Endothelial cell of umbilical vein (primary cell): ENCODE data around the gene THSD4. TPM values are rescaled to one million over a fixed set of nuclear protein-coding genes. Genes with fewer than 3 reads are reported as not detected.
A peak's percentile ranks its signal among the peaks of the same experiment; 100 is the strongest.

Experiments
- BruUV-seq: library from RNA; stranded (reverse); fragments of 400-500 nt; replicated peaks from 2 replicates; lab custom pipeline; 2021; lab: Mats Ljungman, UMichigan
- CTCF ChIA-PET: fragments of 300-600, 350-600 bp; sonication (Branson Sonifier 250); formaldehyde crosslinking; loops from one replicate; lab custom pipeline; 2021; ENCODE audit warnings: antibody characterized with exemption, inconsistent platforms; lab: Charles Lee
- POLR2A ChIA-PET: fragments of 300-600, 350-600 bp; sonication (Branson Sonifier 250); formaldehyde crosslinking; loops from one replicate; lab custom pipeline; 2021; ENCODE audit warnings: antibody characterized with exemption, inconsistent platforms; lab: Charles Lee
- DNase-seq: peaks from one replicate; pipeline ENCODE4 v3.0.0-alpha.2; 2011; ENCODE audit warnings: low read depth, low spot score
- FAIRE-seq: peaks from 2 replicates; lab custom pipeline; 2011; peaks lifted over from hg19 to GRCh38; lab: Jason Lieb, UNC
- H2AFZ ChIP-seq: 2 replicates; pipeline ENCODE4 v1.6.0; 2012; ENCODE audit warnings: low read depth, low read length, control low read depth, inconsistent platforms
- H3K27ac ChIP-seq: 2 replicates; pipeline ENCODE4 v1.5.1; 2011; ENCODE audit warnings: low read depth, mild to moderate bottlenecking, control low read depth, low read length, moderate library complexity; ENCODE audit not compliant: insufficient read depth
- H3K27me3 ChIP-seq, 2 experiments: 2 replicates each; pipeline versions ENCODE4 v1.6.0 to v1.6.1; 2011; ENCODE audit warnings: low read length in 2 of 2, mixed read lengths in 1 of 2; ENCODE audit not compliant: control insufficient read depth in 2 of 2, insufficient read depth in 2 of 2
- H3K36me3 ChIP-seq, 2 experiments: 2 replicates in 1 of 2; 3 replicates in 1 of 2; pipeline ENCODE4 v1.5.1; 2011; ENCODE audit warnings: low read length in 2 of 2, mild to moderate bottlenecking in 1 of 2, moderate library complexity in 1 of 2; ENCODE audit not compliant: control insufficient read depth in 2 of 2, insufficient read depth in 2 of 2; ENCODE audit errors: extremely low read depth in 1 of 2
- H3K4me1 ChIP-seq: 3 replicates; pipeline ENCODE4 v1.5.1; 2011; ENCODE audit warnings: mild to moderate bottlenecking, low read length; ENCODE audit not compliant: control insufficient read depth, insufficient read depth; ENCODE audit errors: extremely low read depth
- H3K4me2 ChIP-seq: 2 replicates; pipeline ENCODE4 v1.6.1; 2011; ENCODE audit warnings: low read length, control low read depth, mixed read lengths; ENCODE audit not compliant: insufficient read depth
- H3K4me3 ChIP-seq, 3 experiments: fragments of 200-600 bp in 1 of 3; sonication (generic), shearing (Covaris generic) in 1 of 3; replicated peaks in 1 of 3; 2 replicates each; pipeline ENCODE4 v1.5.1; 2011 to 2016; ENCODE audit warnings: control low read depth in 3 of 3, low read length in 3 of 3, mild to moderate bottlenecking in 2 of 3, inconsistent platforms in 1 of 3, low read depth in 1 of 3, moderate library complexity in 1 of 3; ENCODE audit not compliant: insufficient read depth in 1 of 3
- H3K79me2 ChIP-seq: 2 replicates; pipeline ENCODE4 v1.6.0; 2012; ENCODE audit warnings: low read length, inconsistent platforms; ENCODE audit not compliant: control insufficient read depth, insufficient read depth
- H3K9ac ChIP-seq: replicated peaks from 2 replicates; pipeline ENCODE3; 2011; ENCODE audit warnings: low read length, control low read depth; ENCODE audit not compliant: insufficient read depth; ENCODE audit errors: extremely low read depth
- H3K9me1 ChIP-seq: replicated peaks from 3 replicates; pipeline ENCODE4 v1.6.0; 2011; ENCODE audit warnings: mild to moderate bottlenecking, low read length; ENCODE audit not compliant: control insufficient read depth, insufficient read depth; ENCODE audit errors: extremely low read depth
- H3K9me3 ChIP-seq: replicated peaks from 2 replicates; pipeline ENCODE4 v1.5.1; 2012; ENCODE audit warnings: low read length, inconsistent platforms; ENCODE audit not compliant: control insufficient read depth, insufficient read depth
- H4K20me1 ChIP-seq: replicated peaks from 2 replicates; pipeline ENCODE3; 2011; ENCODE audit warnings: mild to moderate bottlenecking, low read length; ENCODE audit not compliant: control insufficient read depth, insufficient read depth; ENCODE audit errors: extremely low read depth
- CTCF ChIP-seq, 2 donors: IDR thresholded peaks; 1 replicate in 1 of 2; 2 replicates in 1 of 2; pipeline ENCODE4 v1.5.1; 2011; ENCODE audit warnings: low read length in 2 of 2, mild to moderate bottlenecking in 2 of 2, moderate library complexity in 2 of 2, control low read depth in 1 of 2, inconsistent platforms in 1 of 2, low read depth in 1 of 2; ENCODE audit not compliant: insufficient read depth in 1 of 2; ENCODE audit errors: extremely low read depth in 1 of 2
- MYC ChIP-seq: IDR thresholded peaks from one replicate; pipeline ENCODE4 v1.6.1; 2011; ENCODE audit warnings: mild to moderate bottlenecking, low read depth, low read length
- dilution Hi-C: fragments of 300-500 bp; cut with MboI; formaldehyde crosslinking; loops from one replicate; pipeline ENCODE4 v1.15.0; 2019; ENCODE audit warnings: low sequenced_read_pairs; ENCODE audit not compliant: extremely low pct_ligation_motif_present
- intact Hi-C: fragments of 100-400 bp; cut with micrococcal nuclease; formaldehyde crosslinking; loops from one replicate; pipeline ENCODE4 v1.10.0; 2022
- polyA plus RNA-seq, 4 experiments: library from polyadenylated mRNA; depleted of rRNA in 3 of 4; stranded (reverse) in 3 of 4; unstranded in 1 of 4; fragments of >200 nt; gene quantifications; 2 replicates each; pipeline versions ENCODE4 v1.2.1 to v1.2.3, GENCODE V29; 2011 to 2012; ENCODE audit warnings: missing spikeins in 1 of 4
- total RNA-seq: library from RNA; stranded (reverse); gene quantifications from 2 replicates; pipeline ENCODE4 v1.2.3, GENCODE V29; 2021

Gene THSD4
- total and polyA plus RNA-seq, 2 donors (not counting 3 experiments of a cell fraction or from before 2014, with no cell fraction given), result 9.9 to 25.4 TPM

GRCh38 chr15:71729319-71729718 is 614.0 kb downstream of the THSD4 start:
- no peak overlapping the region for H3K27ac ChIP-seq
- TF ChIP-seq CTCF (IDR thresholded peaks at IDR 0.05; ENCODE audit: extremely low read depth in 1 of 2, insufficient read depth in 1 of 2, low read depth in 1 of 2, low read length in 2 of 2), result no peak
- intact Hi-C loops, result no loop called here
- no peak overlapping the region for H3K9ac ChIP-seq
- H3K79me2 ChIP-seq, result no peaks in the 10 kb centered on the region
- no peaks in the 10 kb centered on the region for H3K4me1 ChIP-seq
- ChIA-PET POLR2A (no interaction called here), CTCF (interaction anchor here (0.7 to 3.0 kb wide), 10 partner anchors 15 to 343 kb away, joined by 3 to 16 read pairs (median 6); no protein-coding TSS in a partner anchor)
- DNase-seq (no peak), FAIRE-seq (peak; percentile 31)
- no peak overlapping the region for H3K4me3 ChIP-seq
- no TSS peak for BruUV-seq
- H3K4me2 ChIP-seq, result no peak overlapping the region
- no peaks in the 10 kb centered on the region for H3K27me3 ChIP-seq
- H3K36me3 ChIP-seq, result no peaks in the 10 kb centered on the region
- H4K20me1 ChIP-seq, result no peaks in the 10 kb centered on the region
- H3K9me1 ChIP-seq, result no peaks in the 10 kb centered on the region
- dilution Hi-C loops, result no loop called here
- H2AFZ ChIP-seq, result no peak overlapping the region
- H3K9me3 ChIP-seq, result no peaks in the 10 kb centered on the region

- H3K27ac ChIP-seq, result no peak overlapping the region
- POLR2A ChIA-PET, result no interaction called here
- peak; percentile 97 for FAIRE-seq
These were observed 615.2 kb downstream of the THSD4 start for GRCh38 chr15:71730277-71731144.

More at GRCh38 chr15:71730277-71731144, 615.2 kb downstream of the THSD4 start:
- CTCF ChIA-PET, result interaction anchor here (0.7 to 3.0 kb wide), 8 partner anchors 9 to 283 kb away, joined by 3 to 16 read pairs (median 8); no protein-coding TSS in a partner anchor
- BruUV-seq, result no TSS peak
- no peaks in the 10 kb centered on the region for H3K36me3 ChIP-seq
- H3K4me3 ChIP-seq, result no peak overlapping the region
- no peaks in the 10 kb centered on the region for H3K9me3 ChIP-seq
- peaks cover 0 to under 1% of the 10 kb centered on the region in 2 experiments for H3K27me3 ChIP-seq
- H3K79me2 ChIP-seq, result no peaks in the 10 kb centered on the region
- DNase-seq, result peak; percentile 66
- no peak overlapping the region for H3K9ac ChIP-seq
- no peaks in the 10 kb centered on the region for H4K20me1 ChIP-seq
- TF ChIP-seq CTCF (IDR thresholded peaks at IDR 0.05; ENCODE audit: extremely low read depth in 1 of 2, insufficient read depth in 1 of 2, low read depth in 1 of 2, low read length in 2 of 2) (peak; percentile 67 to 76), MYC (no peak)
- no peaks in the 10 kb centered on the region for H3K4me1 ChIP-seq
- dilution Hi-C loops (no loop called here), intact Hi-C loops (loop anchor here (1.0 to 10.0 kb wide), 6 partner anchors 76 to 758 kb away; no protein-coding TSS in a partner anchor)
- H3K4me2 ChIP-seq, result no peak overlapping the region
- no peaks in the 10 kb centered on the region for H3K9me1 ChIP-seq
- H2AFZ ChIP-seq, result no peak overlapping the region
